Liver (tissue), 9 donors: Measurements from ENCODE around the gene ESCO1. TPM values are rescaled to one million over a fixed set of nuclear protein-coding genes. Genes with fewer than 3 reads are reported as not detected.
"Not testable (repeated sequence)": the region's sequence is repeated elsewhere in the genome, so short reads cannot be mapped to it uniquely, and the experiment has no call there.

Source experiments
- DNase-seq: peaks from one replicate; pipeline ENCODE4 v3.0.0-alpha.2; 2017; ENCODE audit warnings: low spot score
- H3K27ac ChIP-seq, 2 donors: one replicate each; pipeline ENCODE4 v1.7.0; 2013; ENCODE audit warnings: inconsistent platforms in 2 of 2, low read length in 2 of 2, control low read depth in 1 of 2, low read depth in 1 of 2, mild to moderate bottlenecking in 1 of 2
- H3K27me3 ChIP-seq, 4 donors: one replicate each; pipeline versions ENCODE4 v1.6.1 to v1.7.0; 2013; ENCODE audit warnings: low read length in 3 of 4, inconsistent platforms in 1 of 4, mild to moderate bottlenecking in 1 of 4, moderate library complexity in 1 of 4; ENCODE audit not compliant: control insufficient read depth in 4 of 4, insufficient read depth in 4 of 4
- H3K36me3 ChIP-seq, 4 donors: one replicate each; pipeline versions ENCODE4 v1.6.1 to v1.7.0; 2013; ENCODE audit warnings: low read length in 3 of 4, mild to moderate bottlenecking in 3 of 4, low read depth in 1 of 4, moderate library complexity in 1 of 4; ENCODE audit not compliant: control insufficient read depth in 4 of 4, insufficient read depth in 3 of 4
- H3K4me1 ChIP-seq, 4 donors: one replicate each; pipeline versions ENCODE4 v1.6.1 to v1.7.0; 2013; ENCODE audit warnings: low read length in 3 of 4, mild to moderate bottlenecking in 3 of 4, moderate library complexity in 1 of 4; ENCODE audit not compliant: control insufficient read depth in 4 of 4, insufficient read depth in 4 of 4
- H3K4me3 ChIP-seq, 3 donors: one replicate each; pipeline versions ENCODE4 v1.6.1 to v1.7.0; 2013; ENCODE audit warnings: low read length in 3 of 3, control low read depth in 1 of 3, low read depth in 1 of 3, mild to moderate bottlenecking in 1 of 3
- H3K9ac ChIP-seq, 2 donors: one replicate each; pipeline ENCODE4 v1.7.0; 2013; ENCODE audit warnings: low read length in 2 of 2, mild to moderate bottlenecking in 2 of 2, moderate library complexity in 2 of 2, control low read depth in 1 of 2, low read depth in 1 of 2
- H3K9me3 ChIP-seq, 4 donors: one replicate each; pipeline versions ENCODE4 v1.6.1 to v1.7.0; 2013; ENCODE audit warnings: low read length in 3 of 4; ENCODE audit not compliant: control insufficient read depth in 4 of 4
- EGR1 ChIP-seq, 2 donors: IDR thresholded peaks; 2 replicates each; pipeline ENCODE4 v1.6.1; 2016 to 2018; ENCODE audit warnings: antibody characterized with exemption in 2 of 2, low read depth in 2 of 2
- FOXA1 ChIP-seq: IDR thresholded peaks from 2 replicates; pipeline ENCODE4 v1.6.1; 2016; ENCODE audit warnings: antibody characterized with exemption
- FOXA2 ChIP-seq: IDR thresholded peaks from 2 replicates; pipeline ENCODE4 v1.6.1; 2016; ENCODE audit warnings: antibody characterized with exemption
- GABPA ChIP-seq, 2 donors: IDR thresholded peaks in 1 of 2; conservative IDR thresholded peaks in 1 of 2; 2 replicates each; pipeline ENCODE4 v1.6.1; 2016; ENCODE audit warnings: antibody characterized with exemption in 2 of 2, mild to moderate bottlenecking in 1 of 2, moderate library complexity in 1 of 2
- HNF4A ChIP-seq, 2 donors: conservative IDR thresholded peaks; 2 replicates each; pipeline ENCODE4 v1.6.1; 2016; ENCODE audit warnings: antibody characterized with exemption in 2 of 2, mild to moderate bottlenecking in 2 of 2
- HNF4G ChIP-seq: IDR thresholded peaks from 2 replicates; pipeline ENCODE4 v1.6.1; 2016; ENCODE audit warnings: antibody characterized with exemption
- JUND ChIP-seq, 2 donors: IDR thresholded peaks; 2 replicates each; pipeline ENCODE4 v1.6.1; 2016; ENCODE audit warnings: antibody characterized with exemption in 2 of 2
- NR2F2 ChIP-seq: IDR thresholded peaks from 2 replicates; pipeline ENCODE4 v1.6.1; 2016; ENCODE audit warnings: antibody characterized with exemption
- RAD21 ChIP-seq, 2 donors: IDR thresholded peaks; 2 replicates each; pipeline ENCODE4 v1.6.1; 2016; ENCODE audit warnings: antibody characterized with exemption in 2 of 2, mild to moderate bottlenecking in 2 of 2
- RXRA ChIP-seq, 2 donors: IDR thresholded peaks; 2 replicates each; pipeline ENCODE4 v1.6.1; 2017 to 2018; ENCODE audit warnings: antibody characterized with exemption in 2 of 2, mild to moderate bottlenecking in 1 of 2
- SP1 ChIP-seq: IDR thresholded peaks from 2 replicates; pipeline ENCODE4 v1.6.1; 2018; ENCODE audit warnings: antibody characterized with exemption, mild to moderate bottlenecking
- TAF1 ChIP-seq: conservative IDR thresholded peaks from 2 replicates; pipeline ENCODE4 v1.6.1; 2016; ENCODE audit warnings: antibody characterized with exemption, mild to moderate bottlenecking
- YY1 ChIP-seq: IDR thresholded peaks from 2 replicates; pipeline ENCODE4 v1.6.1; 2016; ENCODE audit warnings: antibody characterized with exemption, mild to moderate bottlenecking
- WGBS: extraction: QIAGEN DNeasy Blood & Tissue Kit; methylation state at CpG from one replicate; pipeline ENCODE4 v1.1.7; 2013; 5-methylcytosine and 5-hydroxymethylcytosine counted together
- polyA plus RNA-seq, 2 donors: library from polyadenylated mRNA; stranded (reverse) in 1 of 2; unstranded in 1 of 2; fragments of 200-250 nt in 1 of 2; fragments of >200 nt in 1 of 2; fragmentation: Nextera tagmentation in 1 of 2; extraction: Ambion mirVana in 1 of 2; gene quantifications; one replicate each; pipeline versions ENCODE4 v1.2.1 to v1.2.3, GENCODE V29; 2013 to 2015
- total RNA-seq, 2 donors: library from RNA; depleted of rRNA; stranded (reverse); fragments of >200 nt; gene quantifications; one replicate each; pipeline ENCODE4 v1.2.3, GENCODE V29; 2014
- TF ChIP-seq, protein P1 (sequence below): IDR thresholded peaks from 2 replicates; pipeline ENCODE4 v1.6.1; 2016; ENCODE audit warnings: antibody characterized with exemption
- TF ChIP-seq, protein P2 (sequence below): IDR thresholded peaks from 2 replicates; pipeline ENCODE4 v1.6.1; 2016; ENCODE audit warnings: antibody characterized with exemption
- TF ChIP-seq, protein P3 (sequence below): IDR thresholded peaks from 2 replicates; pipeline ENCODE4 v1.6.1; 2016; ENCODE audit warnings: antibody characterized with exemption, mild to moderate bottlenecking
- TF ChIP-seq, protein P4 (sequence below): fragments of 150-350 bp; IDR thresholded peaks from 2 replicates; pipeline ENCODE4 v1.5.1; 2017; ENCODE audit warnings: improper control_type of control experiment, low read depth, low read length; ENCODE audit not compliant: missing input control
- TF ChIP-seq, protein P5 (sequence below): IDR thresholded peaks from 2 replicates; pipeline ENCODE4 v1.6.1; 2016; ENCODE audit warnings: antibody characterized with exemption
- donor health status: healthy.
- donor health status: healthy.
- donor health status: healthy.
- donor health status: healthy.
- donor health status: healthy.

ESCO1 gene
- total and polyA plus RNA-seq, 4 donors, result 3.7 to 10.3 (median 7.6) TPM

DNA sequence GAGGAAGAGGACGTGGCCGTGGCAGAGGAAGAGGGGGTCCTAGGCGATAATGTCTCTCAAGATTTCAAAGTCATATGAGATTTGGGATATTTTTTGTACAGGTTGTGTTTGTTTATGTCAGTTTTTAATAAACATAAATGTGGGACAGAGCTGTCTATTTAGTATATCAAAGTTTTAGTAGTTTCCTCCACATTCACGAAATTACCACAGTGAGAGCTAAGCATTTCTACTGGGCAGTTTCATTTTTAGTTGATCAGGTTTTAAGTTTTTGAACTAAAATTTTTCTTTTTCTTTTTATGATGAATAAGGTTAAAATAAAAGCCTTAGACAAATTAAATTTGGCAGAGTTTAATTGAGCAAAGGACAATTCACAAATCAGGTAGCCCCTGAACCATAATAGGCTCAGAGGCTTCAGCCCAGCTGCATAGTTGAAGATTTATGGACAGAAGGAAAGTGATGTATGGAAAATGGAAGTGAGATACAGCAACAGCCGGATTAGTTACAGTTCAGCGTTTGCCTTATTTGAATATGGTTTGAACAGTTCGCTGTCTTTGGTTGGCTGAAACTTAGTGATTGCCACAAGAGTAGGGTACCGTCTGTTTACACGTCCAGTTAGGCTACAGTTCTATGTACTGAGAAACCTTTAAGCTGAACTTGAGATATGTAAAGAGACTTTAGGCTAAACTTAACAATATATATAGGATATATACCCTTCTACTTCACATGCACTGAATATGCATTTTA is 28.8 kb upstream of the ESCO1 start:
- no peak for DNase-seq
- Histone ChIP-seq H3K4me1 (no peaks in the 10 kb centered on the region), H3K9ac (no peak overlapping the region), H3K27me3 (no peaks in the 10 kb centered on the region), H3K4me3 (no peak overlapping the region), H3K27ac (no peak overlapping the region), H3K9me3 (no peaks in the 10 kb centered on the region), H3K36me3 (peaks cover 5 to 36% (median 19%) of the 10 kb centered on the region in 4 donors)
- WGBS, result 86% methylated on average over 9 of the region's 9 CpGs
- no peak for TF ChIP-seq YY1
- TF ChIP-seq, protein P1, sequence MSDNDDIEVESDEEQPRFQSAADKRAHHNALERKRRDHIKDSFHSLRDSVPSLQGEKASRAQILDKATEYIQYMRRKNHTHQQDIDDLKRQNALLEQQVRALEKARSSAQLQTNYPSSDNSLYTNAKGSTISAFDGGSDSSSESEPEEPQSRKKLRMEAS, result no peak
- no peak for TF ChIP-seq TAF1
- TF ChIP-seq FOXA2, result no peak

DNA sequence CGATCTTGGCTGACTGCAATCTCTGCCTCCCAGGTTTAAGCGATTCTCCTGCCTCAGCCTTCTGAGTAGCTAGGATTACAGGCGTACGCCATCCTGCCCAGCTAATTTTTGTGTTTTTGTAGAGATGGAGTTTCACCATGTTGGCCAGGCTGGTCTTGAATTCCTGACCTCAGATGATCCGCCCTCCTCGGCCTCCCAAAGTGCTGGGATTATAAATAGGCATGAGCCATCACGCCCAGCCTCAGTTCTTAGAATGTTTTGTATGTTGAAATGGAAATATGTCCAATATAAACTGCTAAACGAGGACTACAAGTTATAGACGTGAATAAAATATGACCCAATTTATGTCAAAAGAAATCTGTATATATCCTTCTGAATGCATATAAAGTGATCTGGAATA is 21.1 kb upstream of the ESCO1 start:
- H3K27ac ChIP-seq, H3K27me3 ChIP-seq, H3K9me3 ChIP-seq, H3K9ac ChIP-seq, H3K4me3 ChIP-seq, H3K4me1 ChIP-seq, DNase-seq: not testable (repeated sequence)
- peaks cover 0 to 26% (median 8%) of the 10 kb centered on the region in 4 donors for H3K36me3 ChIP-seq
- WGBS, result 95% methylated on average over 9 of the region's 9 CpGs

DNA sequence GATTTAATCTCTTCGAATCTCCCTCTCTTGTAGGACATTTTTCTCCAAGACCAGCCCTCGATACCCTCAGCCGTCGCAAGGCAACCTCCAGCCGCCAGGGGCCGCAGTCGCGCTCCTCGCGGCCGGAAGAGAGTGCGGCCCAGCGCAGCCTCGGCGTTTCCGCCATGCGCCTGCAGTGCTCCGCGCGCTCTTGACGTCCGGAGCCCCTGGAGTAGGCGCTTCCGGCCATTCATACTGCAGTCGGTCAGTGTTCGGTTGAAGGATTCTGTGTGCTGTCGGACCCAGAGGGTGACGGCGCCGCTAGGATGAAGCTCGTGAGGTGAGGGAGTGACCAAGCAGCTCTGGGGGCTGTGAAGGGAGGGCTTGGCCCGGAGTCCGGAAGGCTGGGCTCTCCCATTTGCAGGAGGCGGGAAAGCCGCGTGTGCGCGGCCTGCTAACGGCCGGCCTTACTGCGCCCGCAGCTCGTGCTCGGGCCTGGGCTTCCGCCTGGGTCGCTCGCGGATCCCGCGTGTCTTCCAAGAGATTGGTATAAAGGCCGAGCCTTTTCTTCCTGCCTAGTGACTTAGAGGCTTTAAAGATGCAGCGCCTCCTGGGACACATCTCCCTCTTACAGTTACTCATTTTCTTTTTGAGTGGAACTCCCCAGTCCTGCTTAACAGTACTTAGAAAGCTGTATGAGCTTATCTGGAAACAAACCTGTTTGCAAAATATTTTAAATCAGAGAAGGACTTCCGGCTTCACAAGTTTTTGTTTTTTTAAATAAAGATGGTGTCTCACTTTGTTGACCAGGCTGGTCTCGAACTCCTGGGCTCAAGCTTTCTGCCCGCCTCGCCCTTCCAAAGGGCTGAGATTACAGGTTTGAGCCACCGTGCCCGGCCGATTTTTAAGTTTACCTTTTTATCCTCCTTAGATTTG is 11.9 kb upstream of the ESCO1 start, which contains the start of gene SNRPD1:
TSS of gene SNRPD1 (plus strand) at position 190 of the 915 bp plus-strand sequence. CDS start at position 306, 116 bp downstream.
- Histone ChIP-seq H3K4me3 (peak within 1 kb of the TSS; percentile 81 to 89 (median 89)), H3K9me3 (no peaks in the 10 kb centered on the region), H3K27me3 (no peaks in the 10 kb centered on the region), H3K9ac (peak within 1 kb of the TSS; percentile 94), H3K36me3 (peaks cover 0 to 4% (median 0%) of the 10 kb centered on the region in 4 donors), H3K27ac (peak within 1 kb of the TSS; percentile 82 to 86), H3K4me1 (peaks cover 4 to 8% (median 7%) of the 10 kb centered on the region in 4 donors)
- DNase-seq, result peak; percentile 94
- whole genome bisulfite sequencing, result under 1% methylated on average over 59 of the region's 59 CpGs
- TF ChIP-seq, protein P2, sequence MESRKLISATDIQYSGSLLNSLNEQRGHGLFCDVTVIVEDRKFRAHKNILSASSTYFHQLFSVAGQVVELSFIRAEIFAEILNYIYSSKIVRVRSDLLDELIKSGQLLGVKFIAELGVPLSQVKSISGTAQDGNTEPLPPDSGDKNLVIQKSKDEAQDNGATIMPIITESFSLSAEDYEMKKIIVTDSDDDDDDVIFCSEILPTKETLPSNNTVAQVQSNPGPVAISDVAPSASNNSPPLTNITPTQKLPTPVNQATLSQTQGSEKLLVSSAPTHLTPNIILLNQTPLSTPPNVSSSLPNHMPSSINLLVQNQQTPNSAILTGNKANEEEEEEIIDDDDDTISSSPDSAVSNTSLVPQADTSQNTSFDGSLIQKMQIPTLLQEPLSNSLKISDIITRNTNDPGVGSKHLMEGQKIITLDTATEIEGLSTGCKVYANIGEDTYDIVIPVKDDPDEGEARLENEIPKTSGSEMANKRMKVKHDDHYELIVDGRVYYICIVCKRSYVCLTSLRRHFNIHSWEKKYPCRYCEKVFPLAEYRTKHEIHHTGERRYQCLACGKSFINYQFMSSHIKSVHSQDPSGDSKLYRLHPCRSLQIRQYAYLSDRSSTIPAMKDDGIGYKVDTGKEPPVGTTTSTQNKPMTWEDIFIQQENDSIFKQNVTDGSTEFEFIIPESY, result peak; percentile 67
- TF ChIP-seq GABPA (IDR thresholded peaks at IDR 0.05 in 1 of 2, conservative IDR thresholded peaks at IDR 0.05 in 1 of 2) (peak; percentile 78 to 96), TAF1 (peak; percentile 61), EGR1 (IDR thresholded peaks at IDR 0.05; ENCODE audit: low read depth in 2 of 2) (no peak), JUND (IDR thresholded peaks at IDR 0.05) (no peak), YY1 (peak; percentile 95), NR2F2 (no peak), RAD21 (IDR thresholded peaks at IDR 0.05) (peak; percentile 70 to 83), RXRA (IDR thresholded peaks at IDR 0.05) (peak; percentile 10 to 21), FOXA1 (no peak), SP1 (peak; percentile 32), HNF4G (no peak), HNF4A (conservative IDR thresholded peaks at IDR 0.05) (no peak), FOXA2 (peak; percentile 48)
- TF ChIP-seq, protein P3, sequence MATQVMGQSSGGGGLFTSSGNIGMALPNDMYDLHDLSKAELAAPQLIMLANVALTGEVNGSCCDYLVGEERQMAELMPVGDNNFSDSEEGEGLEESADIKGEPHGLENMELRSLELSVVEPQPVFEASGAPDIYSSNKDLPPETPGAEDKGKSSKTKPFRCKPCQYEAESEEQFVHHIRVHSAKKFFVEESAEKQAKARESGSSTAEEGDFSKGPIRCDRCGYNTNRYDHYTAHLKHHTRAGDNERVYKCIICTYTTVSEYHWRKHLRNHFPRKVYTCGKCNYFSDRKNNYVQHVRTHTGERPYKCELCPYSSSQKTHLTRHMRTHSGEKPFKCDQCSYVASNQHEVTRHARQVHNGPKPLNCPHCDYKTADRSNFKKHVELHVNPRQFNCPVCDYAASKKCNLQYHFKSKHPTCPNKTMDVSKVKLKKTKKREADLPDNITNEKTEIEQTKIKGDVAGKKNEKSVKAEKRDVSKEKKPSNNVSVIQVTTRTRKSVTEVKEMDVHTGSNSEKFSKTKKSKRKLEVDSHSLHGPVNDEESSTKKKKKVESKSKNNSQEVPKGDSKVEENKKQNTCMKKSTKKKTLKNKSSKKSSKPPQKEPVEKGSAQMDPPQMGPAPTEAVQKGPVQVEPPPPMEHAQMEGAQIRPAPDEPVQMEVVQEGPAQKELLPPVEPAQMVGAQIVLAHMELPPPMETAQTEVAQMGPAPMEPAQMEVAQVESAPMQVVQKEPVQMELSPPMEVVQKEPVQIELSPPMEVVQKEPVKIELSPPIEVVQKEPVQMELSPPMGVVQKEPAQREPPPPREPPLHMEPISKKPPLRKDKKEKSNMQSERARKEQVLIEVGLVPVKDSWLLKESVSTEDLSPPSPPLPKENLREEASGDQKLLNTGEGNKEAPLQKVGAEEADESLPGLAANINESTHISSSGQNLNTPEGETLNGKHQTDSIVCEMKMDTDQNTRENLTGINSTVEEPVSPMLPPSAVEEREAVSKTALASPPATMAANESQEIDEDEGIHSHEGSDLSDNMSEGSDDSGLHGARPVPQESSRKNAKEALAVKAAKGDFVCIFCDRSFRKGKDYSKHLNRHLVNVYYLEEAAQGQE, result no peak
- TF ChIP-seq, protein P4, sequence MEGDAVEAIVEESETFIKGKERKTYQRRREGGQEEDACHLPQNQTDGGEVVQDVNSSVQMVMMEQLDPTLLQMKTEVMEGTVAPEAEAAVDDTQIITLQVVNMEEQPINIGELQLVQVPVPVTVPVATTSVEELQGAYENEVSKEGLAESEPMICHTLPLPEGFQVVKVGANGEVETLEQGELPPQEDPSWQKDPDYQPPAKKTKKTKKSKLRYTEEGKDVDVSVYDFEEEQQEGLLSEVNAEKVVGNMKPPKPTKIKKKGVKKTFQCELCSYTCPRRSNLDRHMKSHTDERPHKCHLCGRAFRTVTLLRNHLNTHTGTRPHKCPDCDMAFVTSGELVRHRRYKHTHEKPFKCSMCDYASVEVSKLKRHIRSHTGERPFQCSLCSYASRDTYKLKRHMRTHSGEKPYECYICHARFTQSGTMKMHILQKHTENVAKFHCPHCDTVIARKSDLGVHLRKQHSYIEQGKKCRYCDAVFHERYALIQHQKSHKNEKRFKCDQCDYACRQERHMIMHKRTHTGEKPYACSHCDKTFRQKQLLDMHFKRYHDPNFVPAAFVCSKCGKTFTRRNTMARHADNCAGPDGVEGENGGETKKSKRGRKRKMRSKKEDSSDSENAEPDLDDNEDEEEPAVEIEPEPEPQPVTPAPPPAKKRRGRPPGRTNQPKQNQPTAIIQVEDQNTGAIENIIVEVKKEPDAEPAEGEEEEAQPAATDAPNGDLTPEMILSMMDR, result peak; percentile 95
- TF ChIP-seq, protein P5, sequence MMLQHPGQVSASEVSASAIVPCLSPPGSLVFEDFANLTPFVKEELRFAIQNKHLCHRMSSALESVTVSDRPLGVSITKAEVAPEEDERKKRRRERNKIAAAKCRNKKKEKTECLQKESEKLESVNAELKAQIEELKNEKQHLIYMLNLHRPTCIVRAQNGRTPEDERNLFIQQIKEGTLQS, result no peak
- TF ChIP-seq, protein P1, result peak; percentile 96
